HEK293T (cell line): ENCODE data around the gene C8B.

Experiments used
- ELF4 ChIP-seq: fragments of 450-650 bp; IDR thresholded peaks from 2 replicates; pipeline ENCODE4 v1.6.1; 2017; ENCODE audit warnings: antibody characterized with exemption
- FOXA1 ChIP-seq: fragments of 450-650 bp; IDR thresholded peaks from 2 replicates; pipeline ENCODE4 v1.6.1; 2016; ENCODE audit warnings: mild to moderate bottlenecking
- FOXM1 ChIP-seq: fragments of 450-650 bp; IDR thresholded peaks from 2 replicates; pipeline ENCODE4 v1.6.1; 2017; ENCODE audit warnings: mild to moderate bottlenecking, borderline replicate concordance
- ZNF384 ChIP-seq: fragments of 450-650 bp; IDR thresholded peaks from 2 replicates; pipeline ENCODE4 v1.6.1; 2016

DNA sequence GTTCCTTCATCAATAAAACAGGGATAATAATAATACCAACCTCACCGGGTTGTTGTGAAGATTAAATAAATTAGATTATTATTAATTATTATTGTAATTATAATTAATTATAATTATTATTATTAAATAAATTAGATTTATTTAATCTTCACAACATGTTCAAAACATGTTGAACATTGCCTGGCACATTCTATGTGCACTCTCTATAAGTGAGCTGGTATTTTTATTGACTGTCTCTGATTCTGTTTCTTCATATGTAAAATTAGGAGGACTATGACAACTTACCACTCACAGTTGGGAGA is 834 bp upstream of the C8B start:
- TF ChIP-seq ZNF384 (no peak), FOXM1 (no peak), FOXA1 (no peak), ELF4 (no peak)
